ENCODE results near the gene ZNF483. TPM values are rescaled to one million over a fixed set of nuclear protein-coding genes. Genes with fewer than 3 reads are reported as not detected.
A peak's percentile ranks its signal among the peaks of the same experiment; 100 is the strongest.
"Not testable (repeated sequence)": the region's sequence is repeated elsewhere in the genome, so short reads cannot be mapped to it uniquely, and the experiment has no call there.

The ZNF483 gene
- total RNA-seq, 1 donor from 2014 or later = 7.4 TPM

GRCh38 chr9:111533099-111533790, 8.3 kb downstream of the ZNF483 start:
- intact Hi-C loops (cut with DNase I) = no loop called here

GRCh38 chr9:111542497-111543254, 17.7 kb downstream of the ZNF483 start:
- intact Hi-C loops (cut with DNase I) = no loop called here
- no peak for DNase-seq (ENCODE audit: low spot score)

More at GRCh38 chr9:111533099-111533790, 8.3 kb downstream of the ZNF483 start:
- DNase-seq (ENCODE audit: low spot score) = no peak

GRCh38 chr9:111548623-111549022, 23.6 kb downstream of the ZNF483 start:
- intact Hi-C loops (cut with DNase I) = no loop called here
- DNase-seq (ENCODE audit: low spot score) = no peak

- intact Hi-C loops (cut with DNase I); DNase-seq (ENCODE audit: low spot score): not testable (repeated sequence)
Measured at GRCh38 chr9:111555425-111555824, 30.4 kb downstream of the ZNF483 start.

- intact Hi-C loops (cut with DNase I) = no loop called here
- no peak for DNase-seq (ENCODE audit: low spot score)
Measured at GRCh38 chr9:111559000-111559610, 34.1 kb downstream of the ZNF483 start.

GRCh38 chr9:111561165-111561719, 36.3 kb downstream of the ZNF483 start:
- intact Hi-C loops (cut with DNase I) = no loop called here
- DNase-seq (ENCODE audit: low spot score) = no peak

GRCh38 chr9:111566234-111566633, 41.3 kb downstream of the ZNF483 start:
- no peak for DNase-seq (ENCODE audit: low spot score)
- intact Hi-C loops (cut with DNase I) = no loop called here

GRCh38 chr9:111568127-111568526, 43.1 kb downstream of the ZNF483 start:
- intact Hi-C loops (cut with DNase I); DNase-seq (ENCODE audit: low spot score): not testable (repeated sequence)

GRCh38 chr9:111572950-111573604, 48.1 kb downstream of the ZNF483 start:
- intact Hi-C loops (cut with DNase I) = no loop called here
- DNase-seq (ENCODE audit: low spot score) = no peak

GRCh38 chr9:111582888-111583287, 57.9 kb downstream of the ZNF483 start:
- no peak for DNase-seq (ENCODE audit: low spot score)

GRCh38 chr9:111586378-111586777, 61.4 kb downstream of the ZNF483 start:
- intact Hi-C loops (cut with DNase I) = no loop called here
- no peak for DNase-seq (ENCODE audit: low spot score)

More at GRCh38 chr9:111582888-111583287, 57.9 kb downstream of the ZNF483 start:
- intact Hi-C loops (cut with DNase I) = no loop called here

- DNase-seq (ENCODE audit: low spot score) = no peak
- intact Hi-C loops (cut with DNase I) = no loop called here
Measured at GRCh38 chr9:111588846-111589245, 63.9 kb downstream of the ZNF483 start.

GRCh38 chr9:111597852-111598732, 73.1 kb downstream of the ZNF483 start:
- DNase-seq (ENCODE audit: low spot score) = no peak
- intact Hi-C loops (cut with DNase I) = loop anchor here (2.0 to 5.0 kb wide), 2 partner anchors 33 to 474 kb away; partner anchors contain the start of gene DNAJC25

- DNase-seq (ENCODE audit: low spot score) = no peak
- intact Hi-C loops (cut with DNase I) = loop anchor here (2.0 to 5.0 kb wide), 2 partner anchors 32 to 474 kb away; partner anchors contain the start of gene DNAJC25
Measured at GRCh38 chr9:111598733-111599091, 73.7 kb downstream of the ZNF483 start.

- intact Hi-C loops (cut with DNase I) = loop anchor here (2.0 to 5.0 kb wide), 2 partner anchors 31 to 473 kb away; partner anchors contain the start of gene DNAJC25
- peak; percentile 92 for DNase-seq (ENCODE audit: low spot score)
Measured at GRCh38 chr9:111599092-111599954, 74.3 kb downstream of the ZNF483 start, which contains the start of gene PTGR1. TSS of gene PTGR1 (minus strand) at chr9:111599647. CDS start at chr9:111597422, 2,225 bp downstream.

GRCh38 chr9:111599955-111600343, 75.0 kb downstream of the ZNF483 start:
- intact Hi-C loops (cut with DNase I) = loop anchor here (2.0 to 5.0 kb wide), 2 partner anchors 31 to 472 kb away; partner anchors contain the start of gene DNAJC25
- no peak for DNase-seq (ENCODE audit: low spot score)

GRCh38 chr9:111601237-111602018, 76.4 kb downstream of the ZNF483 start:
- intact Hi-C loops (cut with DNase I) = no loop called here
- DNase-seq (ENCODE audit: low spot score) = no peak
